Heart left ventricle (tissue), 13 donors: ENCODE measurements around the gene WIPF2.

Experiments
- CTCF ChIP-seq, 12 donors: fragments of 200-600 bp; sonication (generic) in 4 of 12; IDR thresholded peaks; one replicate each; pipeline versions ENCODE4 v1.5.0 to v1.8.0; 2018 to 2022; ENCODE audit warnings: antibody characterized with exemption in 12 of 12, mild to moderate bottlenecking in 5 of 12
- POLR2A ChIP-seq, 2 donors: fragments of 450-650 bp; IDR thresholded peaks; one replicate each; pipeline ENCODE4 v1.6.1; 2017; ENCODE audit warnings: antibody characterized with exemption in 2 of 2, mild to moderate bottlenecking in 2 of 2, moderate library complexity in 2 of 2
- donor health status: ischemic (EF 13 %, LVEDD 7.1; RV severe dilation, severe dysfunction).
- donor health status: DM: no; HTN: yes; CAD: no.
- donor health status: DM: no; HTN: no; CAD: no.
- donor health status: ischemic (EF 25% LVEDD 6.9; RV normal size, moderate dysfunction).
- donor health status: ischemic (EF 25% LVEDD 5.7; RV mildly dilated, moderate dysfunction).
- donor health status: ischemic (EF 35%, LVEDD 5.7; RV mildly dilated, moderate dysfunction).
- donor health status: nonischemic (EF 11% LVEDD 7.7; RV severe dilation, severe dysfunction).
- donor health status: DM: yes; HTN: yes; CAD: no.
- donor health status: PGD.
- donor health status: ischemic (EF 29% LVEDD 5.4; RV normal size, mild dysfunction).
- donor health status: nonischemic (EF 23%, LVEDD 6.1; RV moderate dilation, normal function).

DNA sequence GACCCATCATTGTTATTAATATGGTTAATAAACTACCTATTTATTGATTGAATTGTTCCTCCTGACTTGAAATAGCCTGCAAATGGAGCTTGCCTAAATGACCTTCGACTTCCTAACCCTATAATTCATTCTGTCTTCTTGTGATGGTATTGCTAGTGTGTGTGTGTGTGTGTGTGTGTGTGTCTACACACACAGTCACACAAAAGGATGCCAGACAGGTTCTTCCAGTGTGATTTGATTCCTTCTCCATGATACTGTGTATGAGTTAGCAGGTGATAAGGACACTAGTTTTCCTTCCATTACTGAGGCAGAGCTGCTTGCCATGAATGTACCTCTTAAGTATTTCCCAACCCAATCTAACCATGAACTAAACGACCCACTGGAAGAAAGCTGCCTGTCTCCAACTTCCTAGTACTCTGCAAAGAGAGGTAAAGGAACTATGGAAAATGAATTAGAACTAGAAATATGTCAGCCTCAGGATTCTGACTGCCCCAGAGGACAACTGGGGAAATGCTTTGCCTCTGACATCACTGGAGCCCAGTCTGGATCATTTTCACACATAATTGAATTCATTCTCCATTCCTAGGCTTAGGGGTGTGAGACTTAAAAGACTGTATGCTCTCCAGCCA is 65.1 kb downstream of the WIPF2 start:
- TF ChIP-seq CTCF (IDR thresholded peaks at IDR 0.05) (peak in 1 of 12 donors; percentile 19), POLR2A (IDR thresholded peaks at IDR 0.05) (no peak)
